ENCODE data around the gene ARHGEF17.

Gene ARHGEF17

DNA sequence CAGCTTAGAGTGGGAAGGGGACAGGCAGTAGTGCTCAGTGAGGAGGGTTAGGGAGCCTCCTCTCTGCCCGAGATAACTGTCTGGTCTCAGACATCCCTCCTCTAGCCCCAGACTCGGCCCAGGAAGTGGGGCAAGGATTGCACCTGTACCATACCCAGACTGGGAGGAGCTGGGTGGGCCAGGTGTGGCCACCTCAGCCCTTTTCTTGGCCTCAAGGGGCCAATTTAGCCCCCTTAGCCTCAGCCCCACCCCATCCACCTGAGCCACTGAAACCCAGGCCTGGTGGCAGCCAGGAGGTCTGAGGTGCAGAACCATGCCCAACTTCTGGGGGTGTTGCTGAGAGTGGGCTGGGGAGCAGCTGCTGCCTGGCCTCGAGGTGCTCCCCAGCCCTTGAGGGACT, 74.7 kb downstream of the ARHGEF17 start:
- peaks cover 28% of the 10 kb centered on the region for H3F3A ChIP-seq (ENCODE audit: control insufficient read depth, insufficient read depth)
- H3K27me3 ChIP-seq (ENCODE audit: control insufficient read depth, low read length): no peaks in the 10 kb centered on the region
- peaks cover 100% of the 10 kb centered on the region for H3K4me1 ChIP-seq (ENCODE audit: control insufficient read depth, low read length)
- peaks cover 100% of the 10 kb centered on the region for H3K79me2 ChIP-seq (ENCODE audit: control insufficient read depth, low read length)
- TF ChIP-seq, protein P1, sequence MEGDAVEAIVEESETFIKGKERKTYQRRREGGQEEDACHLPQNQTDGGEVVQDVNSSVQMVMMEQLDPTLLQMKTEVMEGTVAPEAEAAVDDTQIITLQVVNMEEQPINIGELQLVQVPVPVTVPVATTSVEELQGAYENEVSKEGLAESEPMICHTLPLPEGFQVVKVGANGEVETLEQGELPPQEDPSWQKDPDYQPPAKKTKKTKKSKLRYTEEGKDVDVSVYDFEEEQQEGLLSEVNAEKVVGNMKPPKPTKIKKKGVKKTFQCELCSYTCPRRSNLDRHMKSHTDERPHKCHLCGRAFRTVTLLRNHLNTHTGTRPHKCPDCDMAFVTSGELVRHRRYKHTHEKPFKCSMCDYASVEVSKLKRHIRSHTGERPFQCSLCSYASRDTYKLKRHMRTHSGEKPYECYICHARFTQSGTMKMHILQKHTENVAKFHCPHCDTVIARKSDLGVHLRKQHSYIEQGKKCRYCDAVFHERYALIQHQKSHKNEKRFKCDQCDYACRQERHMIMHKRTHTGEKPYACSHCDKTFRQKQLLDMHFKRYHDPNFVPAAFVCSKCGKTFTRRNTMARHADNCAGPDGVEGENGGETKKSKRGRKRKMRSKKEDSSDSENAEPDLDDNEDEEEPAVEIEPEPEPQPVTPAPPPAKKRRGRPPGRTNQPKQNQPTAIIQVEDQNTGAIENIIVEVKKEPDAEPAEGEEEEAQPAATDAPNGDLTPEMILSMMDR (IDR thresholded peaks at IDR 0.05; ENCODE audit: low read depth, low read length, poor library complexity, severe bottlenecking): no peak
- no peak for TF ChIP-seq EZH2phosphoT487 (IDR thresholded peaks at IDR 0.05; ENCODE audit: borderline replicate concordance, low read length)
- peak overlapping the region; percentile 80 for H3K4me3 ChIP-seq (ENCODE audit: low read length)
- peaks cover 23% of the 10 kb centered on the region for H4K20me1 ChIP-seq (ENCODE audit: control insufficient read depth, insufficient read depth, low read depth, low read length)
- H3K9me3 ChIP-seq (ENCODE audit: control insufficient read depth, insufficient read depth, low read length): no peaks in the 10 kb centered on the region
- peaks cover 76% of the 10 kb centered on the region for H3K36me3 ChIP-seq (ENCODE audit: control insufficient read depth, low read length)
- H3K27ac ChIP-seq (ENCODE audit: low read depth, low read length): peak overlapping the region; percentile 92
- H3K4me2 ChIP-seq (ENCODE audit: low read length): peak overlapping the region; percentile 88
- H3K9me2 ChIP-seq (replicated peaks; ENCODE audit: control insufficient read depth, low read length): no peaks in the 10 kb centered on the region

GRCh38 chr11:73383249-73384124, 75.4 kb downstream of the ARHGEF17 start:
- H3K4me1 ChIP-seq (ENCODE audit: control insufficient read depth, low read length): peaks cover 100% of the 10 kb centered on the region

GRCh38 chr11:73384125-73384441, 76.0 kb downstream of the ARHGEF17 start:
- no peaks in the 10 kb centered on the region for H3K9me3 ChIP-seq (ENCODE audit: control insufficient read depth, insufficient read depth, low read length)
- peak overlapping the region; percentile 80 for H3K4me3 ChIP-seq (ENCODE audit: low read length)
- peak overlapping the region; percentile 92 for H3K27ac ChIP-seq (ENCODE audit: low read depth, low read length)
- H3K27me3 ChIP-seq (ENCODE audit: control insufficient read depth, low read length): no peaks in the 10 kb centered on the region
- H3K36me3 ChIP-seq (ENCODE audit: control insufficient read depth, low read length): peaks cover 76% of the 10 kb centered on the region
- H4K20me1 ChIP-seq (ENCODE audit: control insufficient read depth, insufficient read depth, low read depth, low read length): peaks cover 11% of the 10 kb centered on the region; the same call in 1 of the 2 replicates
- H3K4me2 ChIP-seq (ENCODE audit: low read length): peak overlapping the region; percentile 88
- peaks cover 28% of the 10 kb centered on the region for H3F3A ChIP-seq (ENCODE audit: control insufficient read depth, insufficient read depth)
- peaks cover 98% of the 10 kb centered on the region for H3K4me1 ChIP-seq (ENCODE audit: control insufficient read depth, low read length)
- H3K9me2 ChIP-seq (replicated peaks; ENCODE audit: control insufficient read depth, low read length): no peaks in the 10 kb centered on the region
- peaks cover 100% of the 10 kb centered on the region for H3K79me2 ChIP-seq (ENCODE audit: control insufficient read depth, low read length)
- TF ChIP-seq EZH2phosphoT487 (IDR thresholded peaks at IDR 0.05; ENCODE audit: borderline replicate concordance, low read length): no peak
- TF ChIP-seq, protein P1 (IDR thresholded peaks at IDR 0.05; ENCODE audit: low read depth, low read length, poor library complexity, severe bottlenecking): no peak

More at GRCh38 chr11:73383249-73384124, 75.4 kb downstream of the ARHGEF17 start:
- H3K27ac ChIP-seq (ENCODE audit: low read depth, low read length): peak overlapping the region; percentile 92
- H3K79me2 ChIP-seq (ENCODE audit: control insufficient read depth, low read length): peaks cover 100% of the 10 kb centered on the region
- TF ChIP-seq EZH2phosphoT487 (IDR thresholded peaks at IDR 0.05; ENCODE audit: borderline replicate concordance, low read length): no peak
- TF ChIP-seq, protein P1 (IDR thresholded peaks at IDR 0.05; ENCODE audit: low read depth, low read length, poor library complexity, severe bottlenecking): peak; percentile 41
- H3K9me3 ChIP-seq (ENCODE audit: control insufficient read depth, insufficient read depth, low read length): no peaks in the 10 kb centered on the region
- peaks cover 76% of the 10 kb centered on the region for H3K36me3 ChIP-seq (ENCODE audit: control insufficient read depth, low read length)
- H3K4me2 ChIP-seq (ENCODE audit: low read length): peak overlapping the region; percentile 88
- no peaks in the 10 kb centered on the region for H3K27me3 ChIP-seq (ENCODE audit: control insufficient read depth, low read length)
- H3F3A ChIP-seq (ENCODE audit: control insufficient read depth, insufficient read depth): peaks cover 28% of the 10 kb centered on the region
- H3K9me2 ChIP-seq (replicated peaks; ENCODE audit: control insufficient read depth, low read length): no peaks in the 10 kb centered on the region
- H3K4me3 ChIP-seq (ENCODE audit: low read length): peak overlapping the region; percentile 80
- peaks cover 16% of the 10 kb centered on the region for H4K20me1 ChIP-seq (ENCODE audit: control insufficient read depth, insufficient read depth, low read depth, low read length)
